GM12878 (cell line): ENCODE results near the gene AMN. TPM values are rescaled to one million over a fixed set of nuclear protein-coding genes. Genes with fewer than 3 reads are reported as not detected.

ENCODE experiments used
- ATAC-seq: fragments of 200-7000 bp; cut with Tn5 transposase; 3 replicates; pipeline ENCODE4 v1.9.1; 2020; ENCODE audit warnings: mild to moderate bottlenecking, moderate library complexity
- BruUV-seq: library from RNA; stranded (reverse); fragments of 400-500 nt; replicated peaks from 2 replicates; lab custom pipeline; 2021; lab: Mats Ljungman, UMichigan
- CTCF ChIA-PET: fragments of 300-600 bp; sonication (Branson Sonifier 250); formaldehyde crosslinking; extraction: SDS; loops from one replicate; lab custom pipeline; 2021; ENCODE audit warnings: inconsistent platforms; lab: Yijun Ruan, JAX
- POLR2A ChIA-PET: fragments of 350-600 bp; formaldehyde crosslinking; extraction: SDS; loops from one replicate; lab custom pipeline; 2021; ENCODE audit warnings: inconsistent platforms; lab: Charles Lee
- RAD21 ChIA-PET: fragments of 300-600 bp; sonication (Branson Sonifier 250); formaldehyde crosslinking; loops from one replicate; lab custom pipeline; 2023; ENCODE audit warnings: antibody characterized with exemption; ENCODE audit not compliant: unreplicated experiment; lab: Charles Lee
- SMC1A ChIA-PET: fragments of 300-600 bp; sonication (Branson Sonifier 250); formaldehyde crosslinking; loops from one replicate; lab custom pipeline; 2023; ENCODE audit not compliant: unreplicated experiment, uncharacterized antibody; lab: Charles Lee
- DNase-seq: peaks from one replicate; pipeline ENCODE4 v3.0.0-alpha.2; 2011; ENCODE audit warnings: low read depth, low spot score
- FAIRE-seq: peaks from 3 replicates; lab custom pipeline; 2011; peaks lifted over from hg19 to GRCh38; lab: Jason Lieb, UNC
- H2AFZ ChIP-seq: 2 replicates; pipeline ENCODE4 v1.6.0; 2011; ENCODE audit warnings: low read depth, low read length, control low read depth; ENCODE audit not compliant: control insufficient read depth
- H3K27ac ChIP-seq: 2 replicates; pipeline ENCODE4 v1.5.1; 2011; ENCODE audit warnings: control low read depth; ENCODE audit not compliant: control insufficient read depth, insufficient read depth
- H3K27me3 ChIP-seq, 2 experiments: replicated peaks in 1 of 2; 2 replicates each; pipeline versions ENCODE4 v1.6.0 to v1.6.1; 2011; ENCODE audit warnings: low read length in 1 of 2; ENCODE audit not compliant: control insufficient read depth in 2 of 2, insufficient read depth in 2 of 2
- H3K36me3 ChIP-seq, 2 experiments: 2 replicates each; pipeline ENCODE4 v1.5.1; 2011; ENCODE audit warnings: low read length in 1 of 2; ENCODE audit not compliant: control insufficient read depth in 2 of 2, insufficient read depth in 2 of 2
- H3K4me1 ChIP-seq: 2 replicates; pipeline ENCODE4 v1.6.1; 2011; ENCODE audit warnings: mild to moderate bottlenecking, low read length, moderate library complexity, mixed read lengths; ENCODE audit not compliant: control insufficient read depth, insufficient read depth
- H3K4me2 ChIP-seq: 2 replicates; pipeline ENCODE4 v1.6.0; 2011; ENCODE audit warnings: control low read depth; ENCODE audit not compliant: control insufficient read depth, insufficient read depth
- H3K4me3 ChIP-seq: fragments of 200-600 bp; sonication (generic); 2 replicates; pipeline ENCODE4 v1.5.1; 2016
- H3K79me2 ChIP-seq: 2 replicates; pipeline ENCODE4 v1.6.0; 2011; ENCODE audit warnings: low read length; ENCODE audit not compliant: control insufficient read depth, insufficient read depth
- H3K9ac ChIP-seq: 2 replicates; pipeline ENCODE4 v1.8.0; 2011; ENCODE audit warnings: low read length, control low read depth, mixed read lengths; ENCODE audit not compliant: control insufficient read depth, insufficient read depth
- H3K9me3 ChIP-seq: replicated peaks from 3 replicates; pipeline ENCODE4 v1.5.1; 2011; ENCODE audit warnings: mild to moderate bottlenecking, low read length; ENCODE audit not compliant: control insufficient read depth, insufficient read depth
- H4K20me1 ChIP-seq: 2 replicates; pipeline ENCODE4 v1.6.0; 2011; ENCODE audit not compliant: control insufficient read depth, insufficient read depth
- CEBPB ChIP-seq, 2 experiments: fragments of 150-350 bp in 1 of 2; IDR thresholded peaks; 2 replicates each; pipeline ENCODE4 v1.6.1; 2012 to 2014; ENCODE audit warnings: low read depth in 2 of 2, low read length in 2 of 2, borderline replicate concordance in 1 of 2, inconsistent platforms in 1 of 2
- CREM ChIP-seq: IDR thresholded peaks from 2 replicates; pipeline ENCODE4 v1.6.1; 2014; ENCODE audit warnings: antibody characterized with exemption, low read depth
- GABPA ChIP-seq: IDR thresholded peaks from 2 replicates; pipeline ENCODE4 v1.6.1; 2014; ENCODE audit warnings: antibody characterized with exemption, low read depth, mild to moderate bottlenecking, inconsistent platforms
- GATAD2B ChIP-seq: fragments of 450-650 bp; conservative IDR thresholded peaks from 2 replicates; pipeline ENCODE4 v1.6.1; 2017; ENCODE audit warnings: low read depth, mild to moderate bottlenecking, moderate library complexity
- JUND ChIP-seq: IDR thresholded peaks from 2 replicates; pipeline ENCODE4 v1.6.1; 2012; ENCODE audit warnings: low read depth, mild to moderate bottlenecking, low read length, improper control_type of control experiment, moderate library complexity
- NR2C1 ChIP-seq: fragments of 450-650 bp; IDR thresholded peaks from 2 replicates; pipeline ENCODE4 v1.6.1; 2017; ENCODE audit warnings: antibody characterized with exemption, mild to moderate bottlenecking, moderate library complexity
- NR2C2 ChIP-seq: IDR thresholded peaks from 2 replicates; pipeline ENCODE4 v1.6.1; 2011; ENCODE audit warnings: borderline replicate concordance, low read depth; ENCODE audit not compliant: control insufficient read depth, insufficient read length
- RAD21 ChIP-seq: IDR thresholded peaks from 2 replicates; pipeline ENCODE4 v1.6.1; 2011; ENCODE audit warnings: mild to moderate bottlenecking, low read depth, low read length, moderate library complexity; ENCODE audit not compliant: insufficient read depth
- SMC3 ChIP-seq: IDR thresholded peaks from 2 replicates; pipeline ENCODE4 v1.6.1; 2011; ENCODE audit warnings: low read length, improper control_type of control experiment, borderline replicate concordance
- ZNF687 ChIP-seq: fragments of 450-650 bp; IDR thresholded peaks from 2 replicates; pipeline ENCODE4 v1.6.1; 2017; ENCODE audit warnings: mild to moderate bottlenecking, moderate library complexity
- WGBS: methylation state at CpG from one replicate; pipeline ENCODE4 v1.1.6; 2016; ENCODE audit warnings: low lambda C conversion rate; ENCODE audit not compliant: insufficient replicate concordance, insufficient coverage; ENCODE audit errors: missing lambda C conversion rate; 5-methylcytosine and 5-hydroxymethylcytosine counted together
- in situ Hi-C: fragments of 300-500 bp; cut with MboI; formaldehyde crosslinking; loops from 9 replicates; pipeline ENCODE4 v1.14.3; 2018; ENCODE audit warnings: mixed read lengths
- intact Hi-C: fragments of 100-400 bp; cut with micrococcal nuclease; formaldehyde crosslinking; loops from one replicate; pipeline ENCODE4 v1.14.2; 2022; ENCODE audit not compliant: unreplicated experiment
- polyA plus RNA-seq, 11 experiments: library from polyadenylated mRNA; depleted of rRNA in 4 of 11; unstranded in 6 of 11; stranded (reverse) in 5 of 11; fragments of >200 nt; fragmentation: Nextera tagmentation in 4 of 11; fragmentation: Illumina TruSeq in 1 of 11; extraction: Ambion mirVana in 4 of 11; extraction: Trizol in 1 of 11; gene quantifications; 1 replicate in 1 of 11; 2 replicates in 10 of 11; pipeline versions ENCODE4 v1.2.1 to v1.2.3, GENCODE V29; 2011 to 2016; ENCODE audit warnings: inconsistent platforms in 2 of 11, missing spikeins in 2 of 11, low read depth in 1 of 11
- total RNA-seq, 4 experiments: library from RNA; depleted of rRNA in 3 of 4; stranded (reverse); fragments of >200 nt in 3 of 4; fragmentation: Illumina TruSeq in 1 of 4; extraction: Trizol in 1 of 4; gene quantifications; 2 replicates each; pipeline versions ENCODE4 v1.2.1 to v1.2.3, GENCODE V29; 2013 to 2021
- TF ChIP-seq, protein P1 (sequence below): IDR thresholded peaks from 2 replicates; pipeline ENCODE4 v1.6.1; 2012; ENCODE audit warnings: low read depth, low read length, improper control_type of control experiment
- TF ChIP-seq, protein P2 (sequence below): IDR thresholded peaks from 2 replicates; pipeline ENCODE4 v1.6.1; 2011; ENCODE audit warnings: borderline replicate concordance, low read depth, mild to moderate bottlenecking, moderate library complexity, low read length; ENCODE audit not compliant: insufficient read depth, poor library complexity, severe bottlenecking

The AMN gene
- total and polyA plus RNA-seq, 10 of the 15 experiments (the other 5 are each of a cell fraction or from before 2014, with no cell fraction given), result 0.03 to 0.33 (median 0.11) TPM; not detected in 6

DNA sequence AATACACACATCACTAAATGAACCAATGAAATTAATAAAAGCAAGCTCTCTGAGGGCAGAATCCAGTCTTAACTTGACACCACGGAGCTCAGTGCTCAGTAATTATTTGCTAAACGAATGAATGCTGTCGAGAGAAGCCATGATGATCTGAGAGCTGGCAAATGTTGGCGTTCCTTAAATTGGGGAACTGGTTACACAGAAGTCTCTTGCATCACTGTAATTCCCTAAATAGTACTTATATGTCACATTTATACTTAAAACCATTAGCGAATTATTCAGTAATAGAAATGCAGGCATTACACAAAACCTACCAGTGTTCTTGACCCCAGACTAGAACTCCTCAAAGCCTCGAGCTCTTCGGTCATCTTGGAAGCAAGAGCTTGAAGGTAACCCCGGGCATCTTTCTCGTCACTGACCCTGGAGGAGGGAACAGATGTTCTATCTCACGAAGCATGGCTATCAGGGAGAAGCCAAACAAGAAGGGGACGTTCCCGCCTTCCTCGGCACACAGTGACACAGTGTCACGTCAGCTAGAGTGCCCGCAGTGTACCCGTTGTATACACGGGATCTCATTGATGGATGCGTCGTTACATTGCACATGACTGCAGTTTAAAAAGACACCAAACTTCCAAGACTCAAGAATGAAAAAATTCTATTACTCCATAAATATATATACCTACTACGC is 43.6 kb downstream of the AMN start (continued):
- TF ChIP-seq, protein P1, sequence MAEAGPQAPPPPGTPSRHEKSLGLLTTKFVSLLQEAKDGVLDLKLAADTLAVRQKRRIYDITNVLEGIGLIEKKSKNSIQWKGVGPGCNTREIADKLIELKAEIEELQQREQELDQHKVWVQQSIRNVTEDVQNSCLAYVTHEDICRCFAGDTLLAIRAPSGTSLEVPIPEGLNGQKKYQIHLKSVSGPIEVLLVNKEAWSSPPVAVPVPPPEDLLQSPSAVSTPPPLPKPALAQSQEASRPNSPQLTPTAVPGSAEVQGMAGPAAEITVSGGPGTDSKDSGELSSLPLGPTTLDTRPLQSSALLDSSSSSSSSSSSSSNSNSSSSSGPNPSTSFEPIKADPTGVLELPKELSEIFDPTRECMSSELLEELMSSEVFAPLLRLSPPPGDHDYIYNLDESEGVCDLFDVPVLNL, result no peak
- TF ChIP-seq, all 136 proteins: peak for 0

- SMC1A ChIA-PET, result no interaction called here
- ATAC-seq, result no peak
- CTCF ChIA-PET, result interaction anchor here (2.0 kb wide), 1 partner anchor 273 kb away, joined by 5 read pairs; no protein-coding TSS in a partner anchor
- in situ Hi-C loops (no loop called here), intact Hi-C loops (no loop called here)
- H3K9ac ChIP-seq, result no peak overlapping the region
- H3K4me1 ChIP-seq, result no peaks in the 10 kb centered on the region
- H3K9me3 ChIP-seq, result no peaks in the 10 kb centered on the region
- 77% methylated on average over 21 of the region's 21 CpGs for WGBS
- H4K20me1 ChIP-seq, result no peaks in the 10 kb centered on the region
- H3K36me3 ChIP-seq, result peaks cover 24 to 25% of the 10 kb centered on the region in 2 experiments
- RAD21 ChIA-PET, result no interaction called here
- no peak for FAIRE-seq
- H3K27ac ChIP-seq, result no peak overlapping the region
- POLR2A ChIA-PET, result no interaction called here
- H2AFZ ChIP-seq, result no peak overlapping the region
- H3K4me2 ChIP-seq, result no peak overlapping the region
- H3K27me3 ChIP-seq, result no peaks in the 10 kb centered on the region
- H3K79me2 ChIP-seq, result no peaks in the 10 kb centered on the region
- BruUV-seq, result no TSS peak
- H3K4me3 ChIP-seq, result no peak overlapping the region
- no peak for DNase-seq
- TF ChIP-seq NR2C2 (no peak), GATAD2B (no peak), GABPA (no peak), RAD21 (no peak), ZNF687 (no peak), NR2C1 (no peak), CEBPB (IDR thresholded peaks at IDR 0.05; ENCODE audit: borderline replicate concordance in 1 of 2, low read depth in 2 of 2, low read length in 2 of 2) (no peak), JUND (no peak), CREM (no peak), SMC3 (no peak)
- TF ChIP-seq, protein P2, sequence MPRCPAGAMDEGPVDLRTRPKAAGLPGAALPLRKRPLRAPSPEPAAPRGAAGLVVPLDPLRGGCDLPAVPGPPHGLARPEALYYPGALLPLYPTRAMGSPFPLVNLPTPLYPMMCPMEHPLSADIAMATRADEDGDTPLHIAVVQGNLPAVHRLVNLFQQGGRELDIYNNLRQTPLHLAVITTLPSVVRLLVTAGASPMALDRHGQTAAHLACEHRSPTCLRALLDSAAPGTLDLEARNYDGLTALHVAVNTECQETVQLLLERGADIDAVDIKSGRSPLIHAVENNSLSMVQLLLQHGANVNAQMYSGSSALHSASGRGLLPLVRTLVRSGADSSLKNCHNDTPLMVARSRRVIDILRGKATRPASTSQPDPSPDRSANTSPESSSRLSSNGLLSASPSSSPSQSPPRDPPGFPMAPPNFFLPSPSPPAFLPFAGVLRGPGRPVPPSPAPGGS, result no peak
- TF ChIP-seq, protein P1, result no peak
Measured at GRCh38 chr14:102966681-102967505, 44.4 kb downstream of the AMN start.
